K562 (cell line): ENCODE data around the gene MYADML2. TPM values are rescaled to one million over a fixed set of nuclear protein-coding genes. Genes with fewer than 3 reads are reported as not detected.
A peak's percentile ranks its signal among the peaks of the same experiment; 100 is the strongest.

Experiments used
- CBFB ChIP-seq: sonication (generic); formaldehyde crosslinking; IDR thresholded peaks from 2 replicates; pipeline ENCODE4 v1.4.0; 2020; ENCODE audit warnings: mild to moderate bottlenecking, missing genetic modification reagents
- FIP1L1 ChIP-seq: fragments of 200-400 bp; formaldehyde crosslinking; IDR thresholded peaks from 2 replicates; pipeline ENCODE4 v1.6.1; 2018; ENCODE audit warnings: mild to moderate bottlenecking, low read depth, low read length; ENCODE audit not compliant: poor library complexity, severe bottlenecking
- PML ChIP-seq: IDR thresholded peaks from 2 replicates; pipeline ENCODE4 v1.6.1; 2012; ENCODE audit warnings: low read length, inconsistent platforms
- POLR2A ChIP-seq: fragments of 450-650 bp; conservative IDR thresholded peaks from 2 replicates; pipeline ENCODE4 v1.6.1; 2016
- POLR2G ChIP-seq: fragments of 200-400 bp; formaldehyde crosslinking; IDR thresholded peaks from 2 replicates; pipeline ENCODE4 v1.6.1; 2017; ENCODE audit warnings: low read depth, mild to moderate bottlenecking, antibody characterized with exemption, low read length, moderate library complexity
- SUPT5H ChIP-seq: fragments of 450-650 bp; IDR thresholded peaks from 2 replicates; pipeline ENCODE4 v1.6.1; 2016
- ZNF175 ChIP-seq: fragments of 200-800 bp; sonication (Bioruptor generic); IDR thresholded peaks from 2 replicates; pipeline ENCODE4 v1.6.1; 2016; ENCODE audit warnings: low read depth, mild to moderate bottlenecking, missing genetic modification characterization, missing compliant biosample characterization
- ZNF668 ChIP-seq: fragments of 250-450 bp; sonication (Bioruptor Pico); IDR thresholded peaks from 2 replicates; pipeline ENCODE4 v1.8.0; 2022; ENCODE audit warnings: mild to moderate bottlenecking, inconsistent platforms
- ZNF780A ChIP-seq: fragments of 250-450 bp; sonication (Bioruptor Pico); IDR thresholded peaks from 2 replicates; pipeline ENCODE4 v1.5.0; 2021; ENCODE audit warnings: mild to moderate bottlenecking
- ZNF830 ChIP-seq: fragments of 250-450 bp; sonication (Bioruptor Pico); IDR thresholded peaks from 2 replicates; pipeline ENCODE4 v1.5.0; 2021; ENCODE audit warnings: mild to moderate bottlenecking
- polyA plus RNA-seq, 8 experiments: library from polyadenylated mRNA; depleted of rRNA in 4 of 8; stranded (reverse) in 5 of 8; unstranded in 3 of 8; fragments of >200 nt; fragmentation: Nextera tagmentation in 2 of 8; fragmentation: Illumina TruSeq in 1 of 8; extraction: Ambion mirVana in 2 of 8; extraction: Trizol in 1 of 8; gene quantifications; 2 replicates each; pipeline versions ENCODE4 v1.2.1 to v1.2.3, GENCODE V29; 2011 to 2014; ENCODE audit warnings: inconsistent platforms in 1 of 8, missing spikeins in 1 of 8
- total RNA-seq, 7 experiments: library from RNA; depleted of rRNA in 6 of 7; stranded (reverse); fragments of >200 nt in 6 of 7; fragmentation: Illumina TruSeq in 2 of 7; extraction: Trizol in 2 of 7; gene quantifications; 2 replicates each; pipeline versions ENCODE4 v1.2.1 to v1.2.3, GENCODE V29; 2011 to 2021; ENCODE audit warnings: low replicate concordance in 1 of 7
- TF ChIP-seq, protein P1 (sequence below), 2 experiments: IDR thresholded peaks; 2 replicates each; pipeline ENCODE4 v1.6.1; 2012; ENCODE audit warnings: improper control_type of control experiment in 2 of 2, low read depth in 2 of 2, low read length in 2 of 2, borderline replicate concordance in 1 of 2
- TF ChIP-seq, protein P2 (sequence below): sonication (generic); formaldehyde crosslinking; IDR thresholded peaks from 2 replicates; pipeline ENCODE4 v1.8.1; 2023; ENCODE audit warnings: mild to moderate bottlenecking, missing genetic modification reagents
- TF ChIP-seq, protein P3 (sequence below): fragments of 450-650 bp; IDR thresholded peaks from 2 replicates; pipeline ENCODE4 v1.6.1; 2017; ENCODE audit warnings: antibody characterized with exemption

Gene MYADML2
- total and polyA plus RNA-seq, 9 of the 15 experiments (the other 6 are each of a cell fraction or from before 2014, with no cell fraction given) = not detected

DNA sequence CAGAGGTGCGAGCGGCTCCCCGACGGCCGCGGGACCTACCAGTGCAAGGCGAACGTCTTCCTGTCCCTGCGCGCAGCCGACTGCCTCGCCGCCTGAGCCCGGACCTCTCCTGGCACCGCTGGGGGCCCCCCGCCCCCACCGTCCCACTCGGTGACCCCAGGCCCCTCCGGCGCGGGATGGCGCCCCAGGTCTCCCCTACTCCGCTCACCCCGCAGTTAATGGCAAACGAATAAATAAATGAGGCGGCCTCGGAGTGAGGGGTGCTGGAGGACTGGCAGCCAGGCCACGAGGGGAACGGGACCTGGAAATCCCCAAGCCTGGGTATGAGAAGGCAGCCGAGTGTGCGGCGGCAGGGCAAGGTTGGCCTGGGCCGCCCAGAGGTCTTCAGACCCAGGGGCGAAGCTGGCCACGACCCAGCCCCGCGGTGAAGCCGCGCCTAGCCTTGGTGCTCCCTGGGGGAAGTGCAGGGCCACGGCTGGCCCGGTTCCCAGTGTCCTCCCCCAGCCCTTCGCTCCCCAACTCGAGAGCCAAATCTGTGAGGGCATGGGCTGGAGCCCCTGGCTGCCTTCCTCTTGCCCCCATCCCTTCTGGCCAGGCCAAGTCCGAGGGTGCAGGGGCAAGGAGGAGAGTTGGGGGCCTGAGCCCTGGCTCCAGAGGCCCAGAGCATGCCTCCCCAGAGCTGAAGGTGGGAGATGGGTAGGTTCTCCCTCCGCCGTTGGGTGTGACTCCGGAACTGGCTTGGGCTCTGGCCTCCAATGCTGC is 44.2 kb downstream of the MYADML2 start (continued):
- TF ChIP-seq, protein P1, sequence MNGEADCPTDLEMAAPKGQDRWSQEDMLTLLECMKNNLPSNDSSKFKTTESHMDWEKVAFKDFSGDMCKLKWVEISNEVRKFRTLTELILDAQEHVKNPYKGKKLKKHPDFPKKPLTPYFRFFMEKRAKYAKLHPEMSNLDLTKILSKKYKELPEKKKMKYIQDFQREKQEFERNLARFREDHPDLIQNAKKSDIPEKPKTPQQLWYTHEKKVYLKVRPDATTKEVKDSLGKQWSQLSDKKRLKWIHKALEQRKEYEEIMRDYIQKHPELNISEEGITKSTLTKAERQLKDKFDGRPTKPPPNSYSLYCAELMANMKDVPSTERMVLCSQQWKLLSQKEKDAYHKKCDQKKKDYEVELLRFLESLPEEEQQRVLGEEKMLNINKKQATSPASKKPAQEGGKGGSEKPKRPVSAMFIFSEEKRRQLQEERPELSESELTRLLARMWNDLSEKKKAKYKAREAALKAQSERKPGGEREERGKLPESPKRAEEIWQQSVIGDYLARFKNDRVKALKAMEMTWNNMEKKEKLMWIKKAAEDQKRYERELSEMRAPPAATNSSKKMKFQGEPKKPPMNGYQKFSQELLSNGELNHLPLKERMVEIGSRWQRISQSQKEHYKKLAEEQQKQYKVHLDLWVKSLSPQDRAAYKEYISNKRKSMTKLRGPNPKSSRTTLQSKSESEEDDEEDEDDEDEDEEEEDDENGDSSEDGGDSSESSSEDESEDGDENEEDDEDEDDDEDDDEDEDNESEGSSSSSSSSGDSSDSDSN (IDR thresholded peaks at IDR 0.05; ENCODE audit: borderline replicate concordance in 1 of 2, low read depth in 2 of 2, low read length in 2 of 2) = 0 out of 4 replicates have a peak, but pooled peaks of 1 of the 2 experiments have one; percentile 39
- TF ChIP-seq, protein P2, sequence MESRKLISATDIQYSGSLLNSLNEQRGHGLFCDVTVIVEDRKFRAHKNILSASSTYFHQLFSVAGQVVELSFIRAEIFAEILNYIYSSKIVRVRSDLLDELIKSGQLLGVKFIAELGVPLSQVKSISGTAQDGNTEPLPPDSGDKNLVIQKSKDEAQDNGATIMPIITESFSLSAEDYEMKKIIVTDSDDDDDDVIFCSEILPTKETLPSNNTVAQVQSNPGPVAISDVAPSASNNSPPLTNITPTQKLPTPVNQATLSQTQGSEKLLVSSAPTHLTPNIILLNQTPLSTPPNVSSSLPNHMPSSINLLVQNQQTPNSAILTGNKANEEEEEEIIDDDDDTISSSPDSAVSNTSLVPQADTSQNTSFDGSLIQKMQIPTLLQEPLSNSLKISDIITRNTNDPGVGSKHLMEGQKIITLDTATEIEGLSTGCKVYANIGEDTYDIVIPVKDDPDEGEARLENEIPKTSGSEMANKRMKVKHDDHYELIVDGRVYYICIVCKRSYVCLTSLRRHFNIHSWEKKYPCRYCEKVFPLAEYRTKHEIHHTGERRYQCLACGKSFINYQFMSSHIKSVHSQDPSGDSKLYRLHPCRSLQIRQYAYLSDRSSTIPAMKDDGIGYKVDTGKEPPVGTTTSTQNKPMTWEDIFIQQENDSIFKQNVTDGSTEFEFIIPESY (CRISPR knock-in tag) = peak; percentile 13; the same call in 1 of the 2 replicates
- peak; percentile 52 for TF ChIP-seq POLR2A
- TF ChIP-seq, protein P3, sequence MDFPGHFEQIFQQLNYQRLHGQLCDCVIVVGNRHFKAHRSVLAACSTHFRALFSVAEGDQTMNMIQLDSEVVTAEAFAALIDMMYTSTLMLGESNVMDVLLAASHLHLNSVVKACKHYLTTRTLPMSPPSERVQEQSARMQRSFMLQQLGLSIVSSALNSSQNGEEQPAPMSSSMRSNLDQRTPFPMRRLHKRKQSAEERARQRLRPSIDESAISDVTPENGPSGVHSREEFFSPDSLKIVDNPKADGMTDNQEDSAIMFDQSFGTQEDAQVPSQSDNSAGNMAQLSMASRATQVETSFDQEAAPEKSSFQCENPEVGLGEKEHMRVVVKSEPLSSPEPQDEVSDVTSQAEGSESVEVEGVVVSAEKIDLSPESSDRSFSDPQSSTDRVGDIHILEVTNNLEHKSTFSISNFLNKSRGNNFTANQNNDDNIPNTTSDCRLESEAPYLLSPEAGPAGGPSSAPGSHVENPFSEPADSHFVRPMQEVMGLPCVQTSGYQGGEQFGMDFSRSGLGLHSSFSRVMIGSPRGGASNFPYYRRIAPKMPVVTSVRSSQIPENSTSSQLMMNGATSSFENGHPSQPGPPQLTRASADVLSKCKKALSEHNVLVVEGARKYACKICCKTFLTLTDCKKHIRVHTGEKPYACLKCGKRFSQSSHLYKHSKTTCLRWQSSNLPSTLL = no peak
- TF ChIP-seq ZNF830 (CRISPR knock-in tag) = no peak; the same call in 1 of the 2 replicates
- peak; percentile 24; the same call in 1 of the 2 replicates for TF ChIP-seq PML
- no peak for TF ChIP-seq ZNF175 (CRISPR knock-in tag)
- no peak for TF ChIP-seq CBFB (CRISPR knock-in tag)
- peak; percentile 36; the same call in 1 of the 2 replicates for TF ChIP-seq SUPT5H
- TF ChIP-seq ZNF780A (CRISPR knock-in tag) = 0 out of 2 replicates have a peak, but pooled peaks have one; percentile 5
- peak; percentile 74 for TF ChIP-seq POLR2G
- TF ChIP-seq FIP1L1 = peak; percentile 47
- no peak for TF ChIP-seq ZNF668 (CRISPR knock-in tag)
